Measurements from ENCODE around the gene COL8A1.

The COL8A1 gene

DNA sequence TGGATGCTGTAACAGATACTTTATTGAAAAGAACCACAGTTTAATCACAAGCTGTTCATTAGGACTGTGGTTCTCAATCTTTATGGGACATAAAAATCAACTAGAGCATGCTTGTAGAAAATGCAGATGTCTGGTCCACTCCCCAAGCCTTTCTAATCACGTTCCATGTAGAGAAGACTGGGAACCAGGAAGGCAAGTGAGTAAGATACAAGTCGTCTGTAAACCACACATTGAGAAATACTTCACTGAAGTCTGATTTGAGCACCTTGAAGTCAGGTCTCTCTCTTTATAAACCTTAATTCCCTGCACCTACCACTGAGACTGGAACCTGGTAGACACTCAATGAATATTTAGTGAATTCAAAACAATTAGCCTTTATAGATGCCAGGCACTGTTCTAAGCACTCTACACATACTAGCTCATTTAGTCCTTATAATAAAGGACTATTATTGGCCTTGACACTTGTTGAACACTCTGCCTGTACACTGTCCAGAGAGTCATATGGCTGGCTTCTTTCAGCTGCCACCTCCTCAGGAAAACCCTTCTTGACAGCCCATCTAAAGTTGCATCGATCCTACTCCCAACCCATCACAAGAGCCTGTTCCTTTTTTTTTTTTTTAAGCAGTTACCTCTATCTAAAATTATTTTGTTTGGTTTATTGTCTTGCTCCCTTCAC is 120.2 kb downstream of the COL8A1 start:
- H2BK5ac ChIP-seq (ENCODE audit: low read length), result no peak overlapping the region
- no peak overlapping the region for H3K18ac ChIP-seq (ENCODE audit: low read length)
- H4K91ac ChIP-seq (ENCODE audit: low read depth, low read length, poor library complexity), result no peak overlapping the region
- no peak overlapping the region for H2AFZ ChIP-seq (ENCODE audit: low read length)
- WGBS, 2 donors (ENCODE audit: extremely low coverage in 2 of 2, insufficient read length in 2 of 2, insufficient replicate concordance in 1 of 2), result no CpG with 5 or more reads among the region's 3 CpGs
- H3K4me2 ChIP-seq (ENCODE audit: insufficient read depth, low read length, poor library complexity, severe bottlenecking), result no peak overlapping the region
- H3K9me3 ChIP-seq (replicated peaks in 1 of 2; ENCODE audit: control insufficient read depth in 2 of 2, insufficient read depth in 1 of 2, low read depth in 1 of 2, low read length in 2 of 2), result no peaks in the 10 kb centered on the region
- no peak for DNase-seq (ENCODE audit: low spot score)
- no peak overlapping the region for H2BK12ac ChIP-seq (ENCODE audit: low read length)
- H3K9ac ChIP-seq (ENCODE audit: low read depth, low read length, poor library complexity), result no peak overlapping the region
- no peak overlapping the region for H3K23ac ChIP-seq (ENCODE audit: low read depth, low read length, poor library complexity)
- H3K79me1 ChIP-seq (ENCODE audit: low read depth, low read length), result no peaks in the 10 kb centered on the region
- no peak overlapping the region for H2BK120ac ChIP-seq (ENCODE audit: low read depth, low read length)
- H3K27me3 ChIP-seq (ENCODE audit: control insufficient read depth in 3 of 3, insufficient read depth in 3 of 3, low read depth in 1 of 3, low read length in 3 of 3), result no peaks in the 10 kb centered on the region
- no peak overlapping the region for H3K14ac ChIP-seq (ENCODE audit: low read length)
- no peak overlapping the region for H4K8ac ChIP-seq (ENCODE audit: low read depth, low read length)
- H3K27ac ChIP-seq (replicated peaks; ENCODE audit: low read length), result no peak overlapping the region
- H2BK15ac ChIP-seq (ENCODE audit: low read length), result no peak overlapping the region
- no peaks in the 10 kb centered on the region for H3K36me3 ChIP-seq (replicated peaks in 1 of 2; ENCODE audit: control insufficient read depth in 2 of 2, insufficient read depth in 2 of 2, low read length in 2 of 2)
- no peak overlapping the region for H3K4me3 ChIP-seq (ENCODE audit: low read length in 2 of 2)
- peaks cover 0 to 2% of the 10 kb centered on the region in 2 donors for H3K4me1 ChIP-seq (ENCODE audit: control insufficient read depth in 2 of 2, insufficient read depth in 1 of 2, low read depth in 1 of 2, low read length in 2 of 2)
- no peak overlapping the region for H3K4ac ChIP-seq (ENCODE audit: low read length)
- no peak overlapping the region for H2AK5ac ChIP-seq (ENCODE audit: low read depth, low read length)

DNA sequence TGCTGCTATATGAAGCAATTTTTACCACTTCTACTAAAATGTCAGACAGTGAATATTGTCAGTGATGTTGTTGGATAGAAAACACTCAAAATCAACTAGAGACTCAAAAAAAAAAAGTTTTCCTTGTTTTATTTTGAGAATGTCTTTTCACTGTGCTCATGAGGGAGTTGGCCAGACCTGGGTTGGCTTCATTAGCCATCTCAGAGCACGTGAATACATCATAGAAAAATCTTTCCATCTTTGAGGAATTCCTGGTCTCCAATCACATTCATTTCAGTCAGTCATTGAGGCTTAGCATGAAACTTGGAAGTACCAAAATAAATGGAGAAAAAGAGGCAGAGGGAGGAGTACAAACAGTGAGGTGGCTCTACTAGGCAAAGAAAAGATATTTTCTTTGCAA is 121.6 kb downstream of the COL8A1 start:
- H3K23ac ChIP-seq (ENCODE audit: low read depth, low read length, poor library complexity), result no peak overlapping the region
- no peak overlapping the region for H4K8ac ChIP-seq (ENCODE audit: low read depth, low read length)
- no peaks in the 10 kb centered on the region for H3K36me3 ChIP-seq (replicated peaks in 1 of 2; ENCODE audit: control insufficient read depth in 2 of 2, insufficient read depth in 2 of 2, low read length in 2 of 2)
- H2AK5ac ChIP-seq (ENCODE audit: low read depth, low read length), result no peak overlapping the region
- no peaks in the 10 kb centered on the region for H3K79me1 ChIP-seq (ENCODE audit: low read depth, low read length)
- H3K14ac ChIP-seq (ENCODE audit: low read length), result no peak overlapping the region
- H3K27me3 ChIP-seq (ENCODE audit: control insufficient read depth in 3 of 3, insufficient read depth in 3 of 3, low read depth in 1 of 3, low read length in 3 of 3), result no peaks in the 10 kb centered on the region
- no peak overlapping the region for H3K4me3 ChIP-seq (ENCODE audit: low read length in 2 of 2)
- no peak overlapping the region for H2AFZ ChIP-seq (ENCODE audit: low read length)
- no peak overlapping the region for H3K27ac ChIP-seq (replicated peaks; ENCODE audit: low read length)
- no peak overlapping the region for H3K9ac ChIP-seq (ENCODE audit: low read depth, low read length, poor library complexity)
- H3K4ac ChIP-seq (ENCODE audit: low read length), result no peak overlapping the region
- peaks cover 0 to 2% of the 10 kb centered on the region in 2 donors for H3K4me1 ChIP-seq (ENCODE audit: control insufficient read depth in 2 of 2, insufficient read depth in 1 of 2, low read depth in 1 of 2, low read length in 2 of 2)
- H3K9me3 ChIP-seq (replicated peaks in 1 of 2; ENCODE audit: control insufficient read depth in 2 of 2, insufficient read depth in 1 of 2, low read depth in 1 of 2, low read length in 2 of 2), result no peaks in the 10 kb centered on the region
- no peak overlapping the region for H2BK15ac ChIP-seq (ENCODE audit: low read length)
- no peak overlapping the region for H2BK12ac ChIP-seq (ENCODE audit: low read length)
- H3K4me2 ChIP-seq (ENCODE audit: insufficient read depth, low read length, poor library complexity, severe bottlenecking), result no peak overlapping the region
- no peak overlapping the region for H2BK5ac ChIP-seq (ENCODE audit: low read length)
- DNase-seq (ENCODE audit: low spot score), result no peak
- no peak overlapping the region for H2BK120ac ChIP-seq (ENCODE audit: low read depth, low read length)
- WGBS, 2 donors (ENCODE audit: extremely low coverage in 2 of 2, insufficient read length in 2 of 2, insufficient replicate concordance in 1 of 2), result no CpG with 5 or more reads among the region's 1 CpG
- H3K18ac ChIP-seq (ENCODE audit: low read length), result no peak overlapping the region
- no peak overlapping the region for H4K91ac ChIP-seq (ENCODE audit: low read depth, low read length, poor library complexity)

- no CpG with 5 or more reads among the region's 2 CpGs for WGBS, 2 donors (ENCODE audit: extremely low coverage in 2 of 2, insufficient read length in 2 of 2, insufficient replicate concordance in 1 of 2)
- H3K18ac ChIP-seq (ENCODE audit: low read length), result no peak overlapping the region
- no peak overlapping the region for H3K4ac ChIP-seq (ENCODE audit: low read length)
- no peak for DNase-seq (ENCODE audit: low spot score)
- H3K4me2 ChIP-seq (ENCODE audit: insufficient read depth, low read length, poor library complexity, severe bottlenecking), result no peak overlapping the region
- H3K9me3 ChIP-seq (replicated peaks in 1 of 2; ENCODE audit: control insufficient read depth in 2 of 2, insufficient read depth in 1 of 2, low read depth in 1 of 2, low read length in 2 of 2), result no peaks in the 10 kb centered on the region
- no peak overlapping the region for H2AK5ac ChIP-seq (ENCODE audit: low read depth, low read length)
- no peaks in the 10 kb centered on the region for H3K36me3 ChIP-seq (replicated peaks in 1 of 2; ENCODE audit: control insufficient read depth in 2 of 2, insufficient read depth in 2 of 2, low read length in 2 of 2)
- H3K9ac ChIP-seq (ENCODE audit: low read depth, low read length, poor library complexity), result no peak overlapping the region
- H2BK5ac ChIP-seq (ENCODE audit: low read length), result no peak overlapping the region
- no peak overlapping the region for H2BK12ac ChIP-seq (ENCODE audit: low read length)
- no peak overlapping the region for H3K27ac ChIP-seq (replicated peaks; ENCODE audit: low read length)
- peaks cover 0 to 2% of the 10 kb centered on the region in 2 donors for H3K4me1 ChIP-seq (ENCODE audit: control insufficient read depth in 2 of 2, insufficient read depth in 1 of 2, low read depth in 1 of 2, low read length in 2 of 2)
- no peak overlapping the region for H2BK15ac ChIP-seq (ENCODE audit: low read length)
- no peak overlapping the region for H4K91ac ChIP-seq (ENCODE audit: low read depth, low read length, poor library complexity)
- no peaks in the 10 kb centered on the region for H3K27me3 ChIP-seq (ENCODE audit: control insufficient read depth in 3 of 3, insufficient read depth in 3 of 3, low read depth in 1 of 3, low read length in 3 of 3)
- no peak overlapping the region for H4K8ac ChIP-seq (ENCODE audit: low read depth, low read length)
- no peaks in the 10 kb centered on the region for H3K79me1 ChIP-seq (ENCODE audit: low read depth, low read length)
- no peak overlapping the region for H3K14ac ChIP-seq (ENCODE audit: low read length)
- H3K4me3 ChIP-seq (ENCODE audit: low read length in 2 of 2), result no peak overlapping the region
- H2AFZ ChIP-seq (ENCODE audit: low read length), result no peak overlapping the region
- H3K23ac ChIP-seq (ENCODE audit: low read depth, low read length, poor library complexity), result no peak overlapping the region
- no peak overlapping the region for H2BK120ac ChIP-seq (ENCODE audit: low read depth, low read length)
Measured at GRCh38 chr3:99760629-99761028, 122.2 kb downstream of the COL8A1 start.

DNA sequence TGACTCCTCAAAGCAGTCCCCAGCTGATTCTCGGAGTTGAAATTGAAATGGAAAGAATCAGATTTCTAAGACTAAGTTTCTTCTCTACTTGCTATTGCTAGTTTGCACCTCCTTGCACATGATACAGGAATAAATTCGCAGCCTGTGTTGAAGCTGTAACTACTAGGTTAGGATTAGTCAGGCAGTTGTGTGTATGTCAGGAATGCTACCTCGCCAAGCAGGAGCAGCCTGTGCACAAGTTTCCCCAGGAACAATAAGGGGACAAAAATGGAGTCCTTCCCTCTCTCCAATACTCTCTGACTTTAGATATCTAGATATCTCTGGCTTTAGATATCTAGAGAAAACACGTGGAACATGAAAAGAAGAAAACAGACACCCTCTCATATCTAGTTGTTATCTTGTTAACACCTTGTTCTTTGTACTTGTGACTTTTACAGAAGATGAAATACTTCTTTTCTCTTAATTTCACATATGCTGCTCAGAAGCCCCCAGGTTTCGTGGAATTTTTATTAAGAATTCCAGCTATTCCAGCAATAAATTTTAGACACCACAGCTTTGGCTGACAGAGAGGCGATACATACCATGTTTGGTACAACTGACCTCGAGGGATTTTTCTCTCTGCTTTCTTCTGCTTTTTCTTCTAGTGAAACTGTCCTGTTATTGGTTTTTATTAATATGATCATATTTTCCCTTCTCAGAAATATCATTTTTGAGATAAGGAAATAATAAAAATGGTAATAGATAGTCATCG is 123.2 kb downstream of the COL8A1 start:
- Histone ChIP-seq H4K91ac (ENCODE audit: low read depth, low read length, poor library complexity) (no peak overlapping the region), H3K9ac (ENCODE audit: low read depth, low read length, poor library complexity) (no peak overlapping the region)

More for the DNA sequence above, 123.2 kb downstream of the COL8A1 start:
- WGBS, 2 donors (ENCODE audit: extremely low coverage in 2 of 2, insufficient read length in 2 of 2, insufficient replicate concordance in 1 of 2), result no CpG with 5 or more reads among the region's 8 CpGs
- Histone ChIP-seq H2BK120ac (ENCODE audit: low read depth, low read length) (no peak overlapping the region), H3K36me3 (replicated peaks in 1 of 2; ENCODE audit: control insufficient read depth in 2 of 2, insufficient read depth in 2 of 2, low read length in 2 of 2) (no peaks in the 10 kb centered on the region), H3K79me1 (ENCODE audit: low read depth, low read length) (no peaks in the 10 kb centered on the region), H2BK12ac (ENCODE audit: low read length) (no peak overlapping the region), H3K18ac (ENCODE audit: low read length) (no peak overlapping the region), H2AFZ (ENCODE audit: low read length) (no peak overlapping the region), H2BK15ac (ENCODE audit: low read length) (no peak overlapping the region), H3K9me3 (replicated peaks in 1 of 2; ENCODE audit: control insufficient read depth in 2 of 2, insufficient read depth in 1 of 2, low read depth in 1 of 2, low read length in 2 of 2) (no peaks in the 10 kb centered on the region), H3K27me3 (ENCODE audit: control insufficient read depth in 3 of 3, insufficient read depth in 3 of 3, low read depth in 1 of 3, low read length in 3 of 3) (no peaks in the 10 kb centered on the region), H3K4me2 (ENCODE audit: insufficient read depth, low read length, poor library complexity, severe bottlenecking) (no peak overlapping the region), H3K4me1 (ENCODE audit: control insufficient read depth in 2 of 2, insufficient read depth in 1 of 2, low read depth in 1 of 2, low read length in 2 of 2) (peaks cover 0 to 2% of the 10 kb centered on the region in 2 donors), H2AK5ac (ENCODE audit: low read depth, low read length) (no peak overlapping the region), H2BK5ac (ENCODE audit: low read length) (no peak overlapping the region), H3K27ac (replicated peaks; ENCODE audit: low read length) (no peak overlapping the region), H4K8ac (ENCODE audit: low read depth, low read length) (no peak overlapping the region), H3K14ac (ENCODE audit: low read length) (no peak overlapping the region), H3K23ac (ENCODE audit: low read depth, low read length, poor library complexity) (no peak overlapping the region), H3K4ac (ENCODE audit: low read length) (no peak overlapping the region), H3K4me3 (ENCODE audit: low read length in 2 of 2) (no peak overlapping the region)
- no peak for DNase-seq (ENCODE audit: low spot score)
